ENCODE results near the gene GBF1.

- no peak for TF ChIP-seq CTCF (conservative IDR thresholded peaks at IDR 0.05 in 1 of 2, IDR thresholded peaks at IDR 0.05 in 1 of 2; ENCODE audit: extremely low read depth in 1 of 2, insufficient read depth in 1 of 2, low read depth in 1 of 2, low read length in 2 of 2)
- TF ChIP-seq EZH2 (IDR thresholded peaks at IDR 0.05; ENCODE audit: borderline replicate concordance, low read length), result no peak
Measured at GRCh38 chr10:102306006-102306405, 60.7 kb downstream of the GBF1 start.

Data from mammary epithelial cell (primary cell).